GM21717 (cell line): ENCODE measurements around the gene NPAT.

Experiments
- ATAC-seq: cut with Tn5 transposase; IDR thresholded peaks from one replicate; pipeline ENCODE4 v1.9.1; 2021; ENCODE audit warnings: mild to moderate bottlenecking, moderate library complexity; ENCODE audit not compliant: unreplicated experiment

NPAT gene

GRCh38 chr11:108220721-108221336, 1.6 kb downstream of the NPAT start:
- no peak for ATAC-seq

- ATAC-seq = no peak
Measured at GRCh38 chr11:108218912-108219783, 3.3 kb downstream of the NPAT start.

GRCh38 chr11:108218455-108218854, 4.0 kb downstream of the NPAT start:
- ATAC-seq = no peak

- no peak for ATAC-seq
Measured at GRCh38 chr11:108216988-108217387, 5.5 kb downstream of the NPAT start.

GRCh38 chr11:108213784-108214183, 8.7 kb downstream of the NPAT start:
- no peak for ATAC-seq

- no peak for ATAC-seq
Measured at GRCh38 chr11:108210441-108210840, 12.0 kb downstream of the NPAT start.

- no peak for ATAC-seq
Measured at GRCh38 chr11:108207683-108208060, 14.8 kb downstream of the NPAT start.

- no peak for ATAC-seq
Measured at GRCh38 chr11:108206969-108207682, 15.3 kb downstream of the NPAT start.

- no peak for ATAC-seq
Measured at GRCh38 chr11:108206171-108206570, 16.3 kb downstream of the NPAT start.

- no peak for ATAC-seq
Measured at GRCh38 chr11:108204929-108205499, 17.4 kb downstream of the NPAT start.

GRCh38 chr11:108204376-108204775, 18.1 kb downstream of the NPAT start:
- no peak for ATAC-seq

- no peak for ATAC-seq
Measured at GRCh38 chr11:108203075-108203474, 19.4 kb downstream of the NPAT start.

GRCh38 chr11:108199446-108200321, 22.8 kb downstream of the NPAT start:
- peak; percentile 90 for ATAC-seq

- no peak for ATAC-seq
Measured at GRCh38 chr11:108198833-108199232, 23.6 kb downstream of the NPAT start.

GRCh38 chr11:108197351-108197750, 25.1 kb downstream of the NPAT start:
- ATAC-seq = no peak

- peak; percentile 30 for ATAC-seq
Measured at GRCh38 chr11:108196901-108197300, 25.5 kb downstream of the NPAT start.

GRCh38 chr11:108193725-108194124, 28.7 kb downstream of the NPAT start:
- no peak for ATAC-seq

GRCh38 chr11:108177570-108177969, 44.9 kb downstream of the NPAT start:
- ATAC-seq = no peak

GRCh38 chr11:108170184-108170583, 52.3 kb downstream of the NPAT start:
- ATAC-seq = no peak

- ATAC-seq = no peak
Measured at GRCh38 chr11:108167624-108168023, 54.8 kb downstream of the NPAT start.
